Mesendoderm (in vitro differentiated cells): ENCODE measurements around the gene IL3RA.

ENCODE experiments used
- DNase-seq: peaks from one replicate; pipeline ENCODE4 v3.0.0; 2013
- H2AK5ac ChIP-seq: 2 replicates; pipeline ENCODE4 v1.6.1; 2013; ENCODE audit warnings: low read length, inconsistent platforms
- H2BK120ac ChIP-seq: 2 replicates; pipeline ENCODE4 v1.6.1; 2013; ENCODE audit warnings: low read depth, mild to moderate bottlenecking, low read length, moderate library complexity, mixed read lengths
- H2BK15ac ChIP-seq: replicated peaks from 2 replicates; pipeline ENCODE4 v1.6.1; 2013; ENCODE audit warnings: low read depth, mild to moderate bottlenecking, moderate library complexity
- H2BK5ac ChIP-seq: 2 replicates; pipeline ENCODE4 v1.6.1; 2013; ENCODE audit warnings: low read length, inconsistent platforms
- H3K18ac ChIP-seq: 2 replicates; pipeline ENCODE4 v1.6.1; 2013; ENCODE audit warnings: mild to moderate bottlenecking, low read length, mixed read lengths
- H3K23ac ChIP-seq: one replicate; pipeline ENCODE4 v1.6.1; 2013; ENCODE audit warnings: low read length
- H3K27ac ChIP-seq: 2 replicates; pipeline ENCODE4 v1.5.1; 2013; ENCODE audit warnings: low read depth, mild to moderate bottlenecking, inconsistent platforms, low read length, moderate library complexity
- H3K27me3 ChIP-seq: 2 replicates; pipeline ENCODE4 v1.6.1; 2013; ENCODE audit warnings: low read length, control low read depth, mild to moderate bottlenecking, inconsistent platforms; ENCODE audit not compliant: insufficient read depth, poor library complexity
- H3K36me3 ChIP-seq: 2 replicates; pipeline ENCODE4 v1.6.1; 2013; ENCODE audit warnings: low read length, inconsistent platforms; ENCODE audit not compliant: control insufficient read depth, insufficient read depth
- H3K4ac ChIP-seq: one replicate; pipeline ENCODE4 v1.6.1; 2013; ENCODE audit warnings: low read depth, mild to moderate bottlenecking, low read length, moderate library complexity
- H3K4me1 ChIP-seq: 2 replicates; pipeline ENCODE4 v1.6.1; 2013; ENCODE audit warnings: low read depth, low read length, inconsistent platforms; ENCODE audit not compliant: control insufficient read depth
- H3K4me2 ChIP-seq: 2 replicates; pipeline ENCODE4 v1.6.1; 2013; ENCODE audit warnings: low read length
- H3K4me3 ChIP-seq: 2 replicates; pipeline ENCODE4 v1.5.1; 2013; ENCODE audit warnings: mild to moderate bottlenecking, low read length
- H3K56ac ChIP-seq: one replicate; pipeline ENCODE4 v1.6.1; 2013; ENCODE audit warnings: low read length
- H3K79me1 ChIP-seq: 2 replicates; pipeline ENCODE4 v1.6.1; 2013; ENCODE audit warnings: low read length, inconsistent platforms
- H3K79me2 ChIP-seq: 2 replicates; pipeline ENCODE4 v1.6.1; 2013; ENCODE audit warnings: mild to moderate bottlenecking, low read length; ENCODE audit not compliant: control insufficient read depth, insufficient read depth
- H3K9ac ChIP-seq: 2 replicates; pipeline ENCODE4 v1.6.1; 2013; ENCODE audit warnings: low read length, inconsistent platforms
- H4K5ac ChIP-seq: one replicate; pipeline ENCODE4 v1.6.1; 2013; ENCODE audit warnings: low read length
- H4K8ac ChIP-seq: one replicate; pipeline ENCODE4 v1.6.1; 2013; ENCODE audit warnings: low read depth, mild to moderate bottlenecking, control low read depth, low read length, moderate library complexity
- WGBS: extraction: QIAGEN DNeasy Blood & Tissue Kit; methylation state at CpG from one replicate; pipeline ENCODE4 v1.1.7; 2013; ENCODE audit warnings: low lambda C conversion rate, missing lambda C conversion rate; ENCODE audit not compliant: insufficient coverage; ENCODE audit errors: extremely low coverage; 5-methylcytosine and 5-hydroxymethylcytosine counted together

The IL3RA gene

GRCh38 chrX:1380672-1381233 lies 44.2 kb downstream of the IL3RA start:
- H3K9ac ChIP-seq = no peak overlapping the region
- no peak overlapping the region for H3K4me3 ChIP-seq
- no peak overlapping the region for H4K5ac ChIP-seq
- peak; percentile 53 for DNase-seq
- peaks cover 10% of the 10 kb centered on the region for H3K36me3 ChIP-seq
- no peak overlapping the region for H2AK5ac ChIP-seq
- H2BK5ac ChIP-seq = no peak overlapping the region
- no peak overlapping the region for H3K4me2 ChIP-seq
- no CpG with 5 or more reads among the region's 20 CpGs for WGBS
- H4K8ac ChIP-seq = no peak overlapping the region
- H3K4me1 ChIP-seq = no peaks in the 10 kb centered on the region
- H3K79me1 ChIP-seq = peaks cover under 1% of the 10 kb centered on the region
- no peak overlapping the region for H2BK120ac ChIP-seq
- H3K23ac ChIP-seq = no peak overlapping the region
- H3K4ac ChIP-seq = no peak overlapping the region
- H3K18ac ChIP-seq = no peak overlapping the region
- no peaks in the 10 kb centered on the region for H3K79me2 ChIP-seq
- no peak overlapping the region for H2BK15ac ChIP-seq
- H3K56ac ChIP-seq = no peak overlapping the region
- no peak overlapping the region for H3K27ac ChIP-seq
- H3K27me3 ChIP-seq = no peaks in the 10 kb centered on the region

- no CpG with 5 or more reads among the region's 18 CpGs for WGBS
- no peak overlapping the region for H2BK5ac ChIP-seq
- no peak overlapping the region for H3K27ac ChIP-seq
- no peaks in the 10 kb centered on the region for H3K4me1 ChIP-seq
- H3K4ac ChIP-seq = no peak overlapping the region
- peaks cover 34% of the 10 kb centered on the region for H3K36me3 ChIP-seq
- H2BK15ac ChIP-seq = no peak overlapping the region
- H3K4me2 ChIP-seq = no peak overlapping the region
- no peak for DNase-seq
- H2AK5ac ChIP-seq = no peak overlapping the region
- H3K79me1 ChIP-seq = peaks cover 10% of the 10 kb centered on the region
- no peak overlapping the region for H4K5ac ChIP-seq
- H3K4me3 ChIP-seq = no peak overlapping the region
- H2BK120ac ChIP-seq = no peak overlapping the region
- no peak overlapping the region for H3K9ac ChIP-seq
- H3K18ac ChIP-seq = no peak overlapping the region
- no peak overlapping the region for H3K23ac ChIP-seq
- peaks cover 23% of the 10 kb centered on the region for H3K79me2 ChIP-seq
- H3K56ac ChIP-seq = no peak overlapping the region
- no peak overlapping the region for H4K8ac ChIP-seq
- no peaks in the 10 kb centered on the region for H3K27me3 ChIP-seq
Measured at GRCh38 chrX:1384658-1385252, 48.2 kb downstream of the IL3RA start.

- no peak overlapping the region for H3K27ac ChIP-seq
- H3K79me1 ChIP-seq = peaks cover 10% of the 10 kb centered on the region
- no peak overlapping the region for H3K4me2 ChIP-seq
- H3K56ac ChIP-seq = no peak overlapping the region
- H3K23ac ChIP-seq = no peak overlapping the region
- no CpG with 5 or more reads among the region's 36 CpGs for WGBS
- no peak overlapping the region for H4K8ac ChIP-seq
- no peak overlapping the region for H3K18ac ChIP-seq
- no peak overlapping the region for H4K5ac ChIP-seq
- no peak overlapping the region for H3K4me3 ChIP-seq
- H3K4ac ChIP-seq = no peak overlapping the region
- H2BK15ac ChIP-seq = no peak overlapping the region
- H2AK5ac ChIP-seq = no peak overlapping the region
- H2BK120ac ChIP-seq = no peak overlapping the region
- no peak for DNase-seq
- H3K36me3 ChIP-seq = peaks cover 37% of the 10 kb centered on the region
- H3K27me3 ChIP-seq = no peaks in the 10 kb centered on the region
- no peak overlapping the region for H3K9ac ChIP-seq
- H3K4me1 ChIP-seq = no peaks in the 10 kb centered on the region
- H3K79me2 ChIP-seq = peaks cover 31% of the 10 kb centered on the region
- no peak overlapping the region for H2BK5ac ChIP-seq
Measured at GRCh38 chrX:1385253-1386223, 49.0 kb downstream of the IL3RA start.

GRCh38 chrX:1386338-1387127 lies 49.9 kb downstream of the IL3RA start:
- no peak overlapping the region for H2AK5ac ChIP-seq
- H3K18ac ChIP-seq = no peak overlapping the region
- no peak overlapping the region for H3K9ac ChIP-seq
- H3K79me2 ChIP-seq = peaks cover 41% of the 10 kb centered on the region
- H3K27me3 ChIP-seq = no peaks in the 10 kb centered on the region
- peaks cover 10% of the 10 kb centered on the region for H3K79me1 ChIP-seq
- H3K56ac ChIP-seq = no peak overlapping the region
- no peak overlapping the region for H3K4ac ChIP-seq
- H3K4me2 ChIP-seq = no peak overlapping the region
- H3K36me3 ChIP-seq = peaks cover 40% of the 10 kb centered on the region
- H4K5ac ChIP-seq = no peak overlapping the region
- H3K4me1 ChIP-seq = no peaks in the 10 kb centered on the region
- WGBS = no CpG with 5 or more reads among the region's 41 CpGs
- H2BK120ac ChIP-seq = no peak overlapping the region
- no peak overlapping the region for H3K23ac ChIP-seq
- H3K27ac ChIP-seq = no peak overlapping the region
- H3K4me3 ChIP-seq = no peak overlapping the region
- H4K8ac ChIP-seq = no peak overlapping the region
- no peak overlapping the region for H2BK15ac ChIP-seq
- DNase-seq = no peak
- H2BK5ac ChIP-seq = no peak overlapping the region

GRCh38 chrX:1387141-1387776 lies 50.7 kb downstream of the IL3RA start:
- no CpG with 5 or more reads among the region's 43 CpGs for WGBS
- H4K8ac ChIP-seq = no peak overlapping the region
- no peaks in the 10 kb centered on the region for H3K4me1 ChIP-seq
- DNase-seq = no peak
- H3K4me2 ChIP-seq = no peak overlapping the region
- H3K79me1 ChIP-seq = peaks cover 10% of the 10 kb centered on the region
- no peak overlapping the region for H2BK15ac ChIP-seq
- no peak overlapping the region for H3K27ac ChIP-seq
- no peak overlapping the region for H3K4ac ChIP-seq
- H3K56ac ChIP-seq = no peak overlapping the region
- H3K79me2 ChIP-seq = peaks cover 41% of the 10 kb centered on the region
- H4K5ac ChIP-seq = no peak overlapping the region
- no peak overlapping the region for H3K18ac ChIP-seq
- H3K23ac ChIP-seq = no peak overlapping the region
- no peak overlapping the region for H3K9ac ChIP-seq
- H2BK5ac ChIP-seq = no peak overlapping the region
- no peak overlapping the region for H2AK5ac ChIP-seq
- no peaks in the 10 kb centered on the region for H3K27me3 ChIP-seq
- H3K36me3 ChIP-seq = peaks cover 40% of the 10 kb centered on the region
- no peak overlapping the region for H2BK120ac ChIP-seq
- H3K4me3 ChIP-seq = no peak overlapping the region
